Trophoblast cell (in vitro differentiated cells and primary cell): ENCODE results near the gene SYPL2.

ENCODE experiments used
- DNase-seq, 2 donors: peaks; one replicate each; pipeline ENCODE4 v3.0.0-alpha.2; 2016
- H2AFZ ChIP-seq: 2 replicates; pipeline ENCODE4 v1.6.1; 2013; ENCODE audit warnings: low read length, moderate library complexity, mild to moderate bottlenecking; ENCODE audit not compliant: insufficient read depth, poor library complexity
- H2AK5ac ChIP-seq: 2 replicates; pipeline ENCODE4 v1.6.1; 2013; ENCODE audit warnings: mild to moderate bottlenecking, low read length
- H2BK120ac ChIP-seq: 2 replicates; pipeline ENCODE4 v1.6.1; 2013; ENCODE audit warnings: low read length, mild to moderate bottlenecking, moderate library complexity; ENCODE audit not compliant: insufficient read depth, poor library complexity
- H2BK12ac ChIP-seq: 2 replicates; pipeline ENCODE4 v1.6.1; 2013; ENCODE audit warnings: mild to moderate bottlenecking, low read length, moderate library complexity
- H2BK5ac ChIP-seq: 2 replicates; pipeline ENCODE4 v1.6.1; 2013; ENCODE audit warnings: low read length, low read depth, moderate library complexity, mild to moderate bottlenecking; ENCODE audit not compliant: poor library complexity
- H3K14ac ChIP-seq: 2 replicates; pipeline ENCODE4 v1.6.1; 2013; ENCODE audit warnings: mild to moderate bottlenecking, low read length
- H3K18ac ChIP-seq: 2 replicates; pipeline ENCODE4 v1.6.1; 2013; ENCODE audit warnings: mild to moderate bottlenecking, low read length
- H3K23ac ChIP-seq: 2 replicates; pipeline ENCODE4 v1.6.1; 2013; ENCODE audit warnings: low read length
- H3K27ac ChIP-seq: 2 replicates; pipeline ENCODE4 v1.5.1; 2013; ENCODE audit warnings: low read depth, mild to moderate bottlenecking, inconsistent platforms, low read length, moderate library complexity
- H3K27me3 ChIP-seq: 2 replicates; pipeline ENCODE4 v1.6.1; 2013; ENCODE audit warnings: inconsistent platforms, mild to moderate bottlenecking, low read length, moderate library complexity; ENCODE audit not compliant: insufficient read depth
- H3K36me3 ChIP-seq, 2 experiments: 1 replicate in 1 of 2; 2 replicates in 1 of 2; pipeline ENCODE4 v1.6.1; 2013; ENCODE audit warnings: low read length in 2 of 2, mild to moderate bottlenecking in 2 of 2, moderate library complexity in 1 of 2; ENCODE audit not compliant: insufficient read depth in 2 of 2, control insufficient read depth in 1 of 2
- H3K4ac ChIP-seq: 2 replicates; pipeline ENCODE4 v1.6.1; 2013; ENCODE audit warnings: low read depth, mild to moderate bottlenecking, low read length, moderate library complexity
- H3K4me1 ChIP-seq, 2 experiments: 1 replicate in 1 of 2; 2 replicates in 1 of 2; pipeline ENCODE4 v1.6.1; 2013; ENCODE audit warnings: low read length in 2 of 2, mild to moderate bottlenecking in 2 of 2, moderate library complexity in 1 of 2; ENCODE audit not compliant: insufficient read depth in 2 of 2, control insufficient read depth in 1 of 2
- H3K4me2 ChIP-seq: 2 replicates; pipeline ENCODE4 v1.6.1; 2013; ENCODE audit warnings: inconsistent platforms, mild to moderate bottlenecking, low read length, moderate library complexity
- H3K4me3 ChIP-seq: 2 replicates; pipeline ENCODE4 v1.5.1; 2013; ENCODE audit warnings: mild to moderate bottlenecking, low read depth, low read length, inconsistent platforms
- H3K79me1 ChIP-seq: one replicate; pipeline ENCODE4 v1.6.1; 2013; ENCODE audit warnings: low read length
- H3K79me2 ChIP-seq: 2 replicates; pipeline ENCODE4 v1.6.1; 2013; ENCODE audit warnings: low read length, mild to moderate bottlenecking; ENCODE audit not compliant: control insufficient read depth, insufficient read depth, poor library complexity
- H3K9ac ChIP-seq: 2 replicates; pipeline ENCODE4 v1.6.1; 2013; ENCODE audit warnings: mild to moderate bottlenecking, low read length
- H3K9me3 ChIP-seq: 2 replicates; pipeline ENCODE4 v1.6.1; 2013; ENCODE audit warnings: low read depth, mild to moderate bottlenecking, control low read depth, inconsistent platforms, low read length; ENCODE audit not compliant: insufficient read depth
- H4K12ac ChIP-seq: 2 replicates; pipeline ENCODE4 v1.6.1; 2013; ENCODE audit warnings: low read depth, mild to moderate bottlenecking, low read length, moderate library complexity
- H4K8ac ChIP-seq: 2 replicates; pipeline ENCODE4 v1.6.1; 2013; ENCODE audit warnings: low read depth, mild to moderate bottlenecking, low read length, moderate library complexity
- H4K91ac ChIP-seq: one replicate; pipeline ENCODE4 v1.6.1; 2013; ENCODE audit warnings: low read depth, mild to moderate bottlenecking, low read length, moderate library complexity
- WGBS: extraction: QIAGEN DNeasy Blood & Tissue Kit; methylation state at CpG from one replicate; pipeline ENCODE4 v1.1.7; 2013; ENCODE audit warnings: missing lambda C conversion rate; ENCODE audit not compliant: insufficient read length, insufficient coverage; ENCODE audit errors: extremely low coverage; 5-methylcytosine and 5-hydroxymethylcytosine counted together

SYPL2 gene

GRCh38 chr1:109501644-109502363 is 35.5 kb downstream of the SYPL2 start:
- Histone ChIP-seq H3K27ac (no peak overlapping the region), H3K4me2 (no peak overlapping the region), H3K27me3 (no peaks in the 10 kb centered on the region), H3K9ac (no peak overlapping the region), H3K4ac (no peak overlapping the region), H2AK5ac (no peak overlapping the region), H3K18ac (no peak overlapping the region), H3K9me3 (no peaks in the 10 kb centered on the region), H2AFZ (no peak overlapping the region), H2BK5ac (no peak overlapping the region), H3K4me1 (peaks cover 15 to 24% of the 10 kb centered on the region in 2 experiments), H3K79me1 (peaks cover 2% of the 10 kb centered on the region), H4K12ac (no peak overlapping the region), H3K14ac (no peak overlapping the region), H3K4me3 (no peak overlapping the region), H3K36me3 (peaks cover 2 to 5% of the 10 kb centered on the region in 2 experiments), H2BK12ac (no peak overlapping the region), H4K91ac (no peak overlapping the region), H3K79me2 (no peaks in the 10 kb centered on the region), H2BK120ac (no peak overlapping the region), H3K23ac (no peak overlapping the region), H4K8ac (no peak overlapping the region)
- no CpG with 5 or more reads among the region's 5 CpGs for WGBS
- DNase-seq: no peak

- Histone ChIP-seq H2AFZ (no peak overlapping the region), H3K27me3 (no peaks in the 10 kb centered on the region), H3K36me3 (peaks cover 0 to 1% of the 10 kb centered on the region in 2 experiments), H3K4ac (no peak overlapping the region), H2BK12ac (no peak overlapping the region), H2BK5ac (no peak overlapping the region), H4K8ac (no peak overlapping the region), H3K4me2 (no peak overlapping the region), H3K79me2 (no peaks in the 10 kb centered on the region), H3K14ac (no peak overlapping the region), H3K4me3 (no peak overlapping the region), H3K79me1 (peaks cover 2% of the 10 kb centered on the region), H2BK120ac (no peak overlapping the region), H3K9me3 (peaks cover 3% of the 10 kb centered on the region), H3K4me1 (peaks cover 15 to 24% of the 10 kb centered on the region in 2 experiments), H4K12ac (no peak overlapping the region), H4K91ac (no peak overlapping the region), H3K23ac (no peak overlapping the region), H3K9ac (no peak overlapping the region), H3K27ac (no peak overlapping the region), H3K18ac (no peak overlapping the region), H2AK5ac (no peak overlapping the region)
- no CpG with 5 or more reads among the region's 3 CpGs for WGBS
- no peak for DNase-seq
Observed at GRCh38 chr1:109502364-109502851, 36.1 kb downstream of the SYPL2 start.

GRCh38 chr1:109503935-109504334 is 37.6 kb downstream of the SYPL2 start:
- Histone ChIP-seq H3K36me3 (no peaks in the 10 kb centered on the region), H4K12ac (no peak overlapping the region), H3K23ac (no peak overlapping the region), H2BK120ac (no peak overlapping the region), H2AK5ac (no peak overlapping the region), H3K79me2 (no peaks in the 10 kb centered on the region), H3K4me1 (peaks cover 15 to 24% of the 10 kb centered on the region in 2 experiments), H3K9me3 (peaks cover 7% of the 10 kb centered on the region), H2AFZ (no peak overlapping the region), H3K79me1 (peaks cover 2% of the 10 kb centered on the region), H2BK5ac (no peak overlapping the region), H4K91ac (no peak overlapping the region), H3K4ac (no peak overlapping the region), H4K8ac (no peak overlapping the region), H3K14ac (no peak overlapping the region), H3K27me3 (peaks cover 2% of the 10 kb centered on the region), H2BK12ac (no peak overlapping the region), H3K18ac (no peak overlapping the region), H3K27ac (no peak overlapping the region), H3K4me3 (no peak overlapping the region), H3K9ac (no peak overlapping the region), H3K4me2 (no peak overlapping the region)
- WGBS: no CpG with 5 or more reads among the region's 5 CpGs
- no peak for DNase-seq

GRCh38 chr1:109504974-109505373 is 38.6 kb downstream of the SYPL2 start:
- Histone ChIP-seq H4K91ac (no peak overlapping the region), H3K79me2 (peaks cover 2% of the 10 kb centered on the region), H2AFZ (no peak overlapping the region), H2AK5ac (no peak overlapping the region), H3K9me3 (peaks cover 7% of the 10 kb centered on the region), H2BK120ac (no peak overlapping the region), H3K79me1 (peaks cover 2% of the 10 kb centered on the region), H3K4me1 (peaks cover 13 to 22% of the 10 kb centered on the region in 2 experiments), H3K4ac (no peak overlapping the region), H3K4me2 (no peak overlapping the region), H3K9ac (no peak overlapping the region), H3K23ac (no peak overlapping the region), H3K14ac (no peak overlapping the region), H3K36me3 (no peaks in the 10 kb centered on the region), H3K4me3 (no peak overlapping the region), H3K27me3 (peaks cover 12% of the 10 kb centered on the region), H4K12ac (no peak overlapping the region), H4K8ac (no peak overlapping the region), H3K27ac (no peak overlapping the region), H2BK12ac (no peak overlapping the region), H3K18ac (no peak overlapping the region), H2BK5ac (no peak overlapping the region)
- no CpG with 5 or more reads among the region's 1 CpG for WGBS
- DNase-seq: no peak
